ENCODE results near the gene PRLH.

GRCh38 chr2:237576974-237577373 is 10.6 kb downstream of the PRLH start:
- TF ChIP-seq POLR2A (IDR thresholded peaks at IDR 0.05; ENCODE audit: extremely low read depth, insufficient read length), result no peak
- TF ChIP-seq CTCF (IDR thresholded peaks at IDR 0.05; ENCODE audit: low read depth, low read length), result no peak
- TF ChIP-seq MYC (IDR thresholded peaks at IDR 0.05; ENCODE audit: low read depth, low read length), result no peak
- TF ChIP-seq MAX (IDR thresholded peaks at IDR 0.05; ENCODE audit: low read depth, low read length), result no peak

All from NB4 (cell line).